HG03432 (cell line): ENCODE measurements around the gene MRPL9.

Experiments used
- ATAC-seq: cut with Tn5 transposase; IDR thresholded peaks from one replicate; pipeline ENCODE4 v1.9.1; 2021; ENCODE audit warnings: mild to moderate bottlenecking, moderate library complexity; ENCODE audit not compliant: unreplicated experiment

Gene MRPL9

DNA sequence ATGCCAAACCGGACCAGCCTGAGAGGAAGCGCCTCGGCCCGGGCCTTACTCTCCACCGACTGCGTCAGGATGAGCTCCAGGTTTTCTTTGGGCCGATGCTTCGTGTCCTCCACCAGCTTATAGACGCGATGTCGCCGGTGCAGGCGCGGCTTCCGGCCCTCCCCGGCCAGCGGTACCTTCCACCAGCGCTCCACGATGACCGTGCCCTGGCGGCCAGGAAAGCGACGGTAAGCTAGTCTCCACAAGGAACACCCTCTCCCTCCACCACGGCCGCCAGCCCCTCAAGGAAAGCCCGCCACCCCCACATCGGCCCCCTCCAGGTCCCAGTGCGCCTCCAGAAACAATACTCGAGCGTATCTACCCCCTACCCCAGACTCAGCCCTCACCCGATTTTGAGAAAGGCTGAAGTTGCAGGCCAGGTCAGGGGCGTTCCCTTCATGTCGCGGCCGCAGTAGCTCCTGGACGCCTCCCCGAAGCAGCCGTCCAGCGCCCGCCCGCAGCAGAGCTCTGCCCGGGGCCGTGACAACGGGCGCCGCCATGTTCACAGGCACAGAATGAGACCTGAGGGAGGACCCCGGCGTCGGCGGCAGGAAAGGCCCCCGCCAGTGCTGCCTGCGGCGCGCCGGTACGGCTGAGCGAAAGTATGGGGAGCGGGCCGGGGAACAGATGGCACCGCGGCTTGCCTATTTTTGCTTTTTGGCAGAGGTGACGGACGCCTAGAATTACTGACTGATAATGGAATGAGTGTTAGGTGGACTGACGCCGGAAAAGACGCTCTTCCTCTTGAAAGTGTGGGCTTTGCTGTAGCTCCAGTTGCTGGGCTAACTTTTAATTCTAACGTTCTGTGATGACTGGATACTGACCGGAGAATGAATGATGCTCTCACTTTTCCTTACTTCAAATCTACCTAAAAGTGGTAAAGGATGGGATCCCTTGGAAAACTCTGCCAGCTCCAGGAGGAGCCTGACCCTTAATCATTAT lies at the start of gene MRPL9:
Gene MRPL9, minus strand, starts transcription at position 556 of the 981 bp plus-strand sequence. Its CDS starts 17 bp downstream, at position 539.
- ATAC-seq = peak; percentile 97

DNA sequence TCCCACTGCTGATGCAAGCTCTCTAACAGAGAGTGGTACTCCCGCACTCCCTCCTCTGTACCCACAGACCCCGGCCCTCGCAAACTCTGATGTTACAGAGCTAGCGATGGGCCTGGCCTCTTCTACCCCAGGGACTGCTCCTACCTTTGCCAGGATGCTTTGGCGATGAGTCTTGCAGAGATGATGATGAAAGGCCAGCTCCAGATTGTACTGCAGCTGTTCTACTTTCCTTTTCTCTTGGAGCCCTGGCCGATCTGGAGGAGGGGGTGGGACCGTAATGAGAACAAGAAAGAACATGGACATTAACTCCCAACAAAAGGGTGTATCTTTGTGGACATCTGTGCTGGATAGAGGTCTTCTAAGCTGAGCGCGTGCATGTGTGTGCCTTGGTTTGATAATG lies 47.9 kb upstream of the MRPL9 start:
- ATAC-seq = no peak

DNA sequence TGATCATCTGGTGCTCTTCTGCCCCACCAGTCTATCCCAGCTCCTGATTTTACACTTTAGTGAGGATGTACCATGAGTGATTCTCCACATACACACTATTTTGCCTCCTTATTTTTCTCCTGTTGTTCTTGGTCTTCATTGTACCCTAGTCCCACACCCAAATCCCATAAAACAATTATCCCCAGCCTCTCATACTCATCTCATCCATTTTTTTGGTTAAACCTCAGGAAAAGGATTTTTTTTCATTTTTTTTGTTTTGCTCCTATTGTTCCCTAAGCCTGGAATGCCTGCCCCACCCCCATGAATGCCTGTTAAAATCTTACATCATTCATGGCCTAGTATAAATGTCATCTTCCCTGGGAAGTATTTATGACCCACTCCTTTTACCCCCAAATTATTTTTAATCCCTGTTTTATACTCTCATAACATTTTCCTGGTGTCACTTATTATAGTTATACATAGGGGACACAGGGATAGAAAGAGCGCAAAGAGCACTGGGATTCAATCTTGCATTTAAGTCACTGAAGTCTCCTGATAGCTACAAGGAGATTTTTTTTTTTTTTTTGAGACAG lies 46.8 kb upstream of the MRPL9 start:
- ATAC-seq = no peak

DNA sequence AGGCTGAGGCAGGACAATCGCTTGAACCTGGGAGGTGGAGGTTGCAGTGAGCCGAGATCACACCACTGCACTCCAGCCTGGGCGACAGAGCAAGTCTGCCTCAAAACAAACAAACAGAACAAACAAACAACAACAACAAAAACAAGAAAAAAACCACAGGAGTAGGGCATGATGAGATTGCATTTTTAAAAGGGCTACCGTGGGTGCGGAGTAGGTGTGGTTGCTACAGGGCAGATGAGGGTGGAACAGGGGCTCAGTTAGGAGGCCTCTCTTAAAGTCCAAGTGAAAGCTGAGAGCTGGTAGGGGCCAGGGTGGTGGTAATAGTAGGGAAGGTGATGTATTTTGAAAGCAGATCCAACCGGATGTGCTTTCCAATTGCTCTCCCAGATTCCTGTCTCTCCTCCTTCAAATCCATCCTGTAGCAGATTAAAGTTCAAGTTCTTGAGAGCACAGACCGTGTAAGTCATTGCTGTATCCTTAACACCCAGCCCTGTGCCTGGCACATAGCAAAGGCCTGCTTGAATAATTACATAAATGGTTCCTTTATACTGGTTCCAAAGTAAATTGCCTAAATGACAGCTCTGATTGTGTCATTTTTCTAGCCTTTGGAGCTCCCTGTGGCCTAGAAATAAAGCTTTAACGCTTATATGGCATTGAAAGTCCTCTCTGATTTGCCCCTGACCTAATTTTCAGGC lies 46.1 kb upstream of the MRPL9 start:
- no peak for ATAC-seq

DNA sequence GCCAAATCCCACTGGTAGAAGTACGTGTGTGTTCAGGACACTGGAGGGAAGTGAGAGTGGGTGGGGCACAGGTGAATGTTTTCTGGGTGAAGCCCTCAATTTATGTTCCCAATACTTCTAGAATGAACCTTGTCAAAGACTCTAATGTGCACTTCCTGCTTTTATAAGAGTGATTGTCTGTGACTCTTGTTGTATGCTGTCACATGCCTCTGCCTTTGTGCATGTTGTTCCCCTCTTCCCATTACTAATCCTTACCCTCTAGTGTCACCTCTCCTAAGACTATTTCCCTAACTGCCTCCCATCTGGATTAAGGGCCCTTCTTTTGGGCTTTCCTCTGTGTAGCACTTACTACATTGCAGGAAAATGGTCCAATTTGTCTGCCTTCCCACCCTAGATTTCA lies 44.5 kb upstream of the MRPL9 start:
- no peak for ATAC-seq

DNA sequence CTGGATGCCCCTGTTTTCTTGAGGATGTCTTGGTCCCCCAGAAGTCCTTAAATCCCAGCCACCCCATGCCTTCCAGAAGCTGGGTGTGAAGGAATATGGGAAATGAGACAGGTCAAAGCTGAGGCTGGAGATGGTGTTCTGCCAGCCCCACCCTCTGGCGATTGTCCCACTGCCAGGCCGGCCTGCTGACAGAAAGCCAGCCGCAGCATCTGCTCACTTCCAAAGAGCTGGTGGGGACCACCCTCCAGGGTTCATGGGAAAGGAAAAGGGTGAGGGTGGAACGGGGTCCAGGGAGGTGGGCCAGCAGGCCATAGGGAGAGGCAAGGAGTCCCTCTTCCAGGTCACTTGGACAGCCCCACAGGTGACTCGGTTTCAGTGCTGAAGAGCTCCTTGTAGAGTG lies 43.8 kb upstream of the MRPL9 start:
- ATAC-seq = no peak

DNA sequence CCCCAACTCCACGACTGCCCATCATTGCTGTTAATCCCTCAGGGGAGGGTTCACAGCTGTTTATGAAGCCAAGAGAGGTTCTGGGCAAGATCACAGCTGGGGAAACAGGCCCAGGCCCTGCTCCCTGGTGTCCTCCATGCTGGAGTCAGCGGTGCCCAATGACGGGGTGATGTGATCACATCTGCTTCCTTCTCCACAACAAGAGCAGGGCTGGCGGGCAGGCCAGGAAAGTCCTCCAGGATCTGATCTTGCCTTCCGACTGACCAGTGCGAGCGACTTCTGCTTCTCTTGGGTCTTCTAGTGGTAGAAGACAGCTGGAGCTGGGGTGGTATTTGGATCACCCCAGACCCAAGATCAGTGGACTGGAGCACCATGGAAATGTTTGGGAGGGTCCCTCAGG lies 42.9 kb upstream of the MRPL9 start:
- ATAC-seq = no peak

DNA sequence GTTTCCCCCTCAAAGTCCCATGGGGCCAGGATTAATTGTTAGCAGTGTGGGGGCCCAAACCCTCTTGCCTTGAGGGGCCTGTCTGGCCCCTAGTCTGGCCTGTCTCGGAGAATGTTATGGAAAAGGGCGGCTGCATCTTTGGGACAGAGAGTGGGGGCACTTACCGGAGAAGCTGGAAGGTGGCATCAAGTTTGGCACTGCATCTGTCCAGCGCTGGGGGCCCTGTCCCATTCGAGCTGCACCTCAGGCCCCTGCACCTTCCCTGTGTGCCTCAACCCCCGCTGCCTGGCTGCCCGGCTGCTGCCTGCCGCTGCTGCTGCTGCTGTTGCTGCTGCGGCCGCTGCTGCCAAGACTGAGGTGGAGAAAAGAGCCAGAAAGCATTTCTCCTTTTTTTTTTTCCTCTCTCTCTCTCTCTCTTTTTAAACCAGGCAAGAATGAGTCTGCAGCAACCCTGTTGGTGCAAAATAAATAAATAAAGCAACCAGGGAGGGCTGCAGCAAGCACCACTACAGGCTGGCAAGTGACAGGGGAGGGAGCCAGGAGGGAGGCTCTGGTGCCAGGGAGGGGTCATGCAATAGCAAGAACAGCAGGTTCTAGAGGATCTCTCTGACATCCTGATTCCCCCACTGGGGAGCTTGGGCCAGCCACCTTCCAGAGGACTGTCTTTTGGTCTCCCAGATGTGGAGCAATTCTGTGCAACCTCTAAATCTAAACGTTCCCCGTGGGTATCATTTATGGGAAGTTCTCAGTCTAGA lies 41.9 kb upstream of the MRPL9 start, which contains the start of gene LINGO4:
Gene LINGO4, minus strand, starts transcription at position 354 of the 755 bp plus-strand sequence. CDS start 2,715 bp downstream, outside the sequence.
- no peak for ATAC-seq

DNA sequence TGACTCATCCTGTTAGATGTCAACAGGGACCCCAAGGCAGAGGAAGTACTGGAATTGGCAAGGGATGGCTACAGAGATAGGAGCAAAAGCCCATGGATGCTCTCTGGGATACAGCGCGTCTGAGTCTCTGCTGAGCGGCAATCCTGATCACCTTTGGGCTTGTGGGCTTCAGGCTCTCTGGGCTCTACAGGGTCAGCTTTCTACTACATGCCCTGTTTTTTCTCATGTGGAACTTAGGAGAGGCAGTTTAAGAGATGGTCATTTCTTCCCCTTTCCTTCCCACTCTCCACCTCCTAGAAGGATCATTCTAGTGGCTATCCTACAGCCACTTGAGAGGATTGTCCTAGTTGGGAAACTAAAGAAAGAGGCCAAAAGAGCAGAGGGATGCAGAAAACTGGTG lies 40.6 kb upstream of the MRPL9 start:
- ATAC-seq = no peak

DNA sequence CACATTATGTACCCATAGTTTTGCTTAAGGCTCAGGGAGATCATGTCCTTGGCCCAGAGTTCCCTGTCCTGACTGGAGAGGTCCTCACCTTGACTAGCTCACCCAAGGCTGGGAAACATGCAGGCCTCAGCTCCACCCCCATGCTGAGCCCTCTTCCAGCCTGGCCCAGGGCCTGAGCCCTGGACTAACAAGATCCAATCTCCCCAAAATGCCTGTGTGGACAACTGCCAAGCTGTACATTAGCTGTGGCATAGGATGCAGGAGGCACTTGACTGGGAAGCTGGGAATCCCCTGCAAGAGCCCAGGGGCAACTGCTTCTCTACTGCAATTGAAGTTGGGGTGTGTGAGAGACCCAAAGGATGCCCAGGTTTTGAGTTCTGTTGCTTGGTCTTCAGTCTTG lies 39.9 kb upstream of the MRPL9 start:
- no peak for ATAC-seq

DNA sequence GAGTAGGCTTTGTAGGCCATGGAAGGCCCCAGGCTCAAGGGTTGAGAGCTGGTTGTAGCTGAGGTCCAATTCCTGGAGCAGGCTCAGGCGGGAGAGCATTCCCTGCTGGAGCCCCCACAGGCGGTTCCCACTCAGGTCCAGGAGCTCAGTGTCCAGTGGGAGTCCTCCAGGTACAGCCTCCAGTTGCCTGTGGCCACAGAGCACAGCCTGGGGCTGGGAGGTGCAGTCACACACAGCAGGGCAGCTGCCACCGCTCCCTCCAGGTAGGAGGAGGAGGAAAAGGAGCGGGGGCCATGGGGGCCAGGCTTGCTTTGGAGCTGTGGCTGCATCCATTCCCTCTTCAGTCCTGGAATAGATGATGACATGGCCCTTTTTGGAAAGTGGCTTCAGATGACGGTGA lies 39.1 kb upstream of the MRPL9 start:
- ATAC-seq = no peak

DNA sequence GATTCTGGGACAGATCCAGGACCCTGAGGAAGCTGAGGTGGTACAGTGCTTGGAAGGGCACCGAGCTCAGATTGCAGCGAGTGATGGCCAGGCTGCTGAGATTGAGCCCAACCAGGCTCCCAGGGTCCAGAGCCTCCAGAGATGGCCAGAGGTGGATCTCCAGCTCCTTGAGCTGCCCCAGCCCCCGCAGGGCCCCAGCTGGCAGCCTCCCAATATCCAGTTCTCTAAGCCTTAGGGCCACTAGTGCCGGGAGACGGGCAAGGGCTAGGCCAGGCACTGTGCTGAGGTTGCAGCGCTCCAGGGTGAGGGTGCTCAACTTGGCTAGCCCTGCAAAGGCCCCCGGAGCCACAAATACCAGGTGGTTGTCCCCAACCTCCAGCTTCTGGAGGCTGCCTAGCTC lies 38.5 kb upstream of the MRPL9 start:
- no peak for ATAC-seq

DNA sequence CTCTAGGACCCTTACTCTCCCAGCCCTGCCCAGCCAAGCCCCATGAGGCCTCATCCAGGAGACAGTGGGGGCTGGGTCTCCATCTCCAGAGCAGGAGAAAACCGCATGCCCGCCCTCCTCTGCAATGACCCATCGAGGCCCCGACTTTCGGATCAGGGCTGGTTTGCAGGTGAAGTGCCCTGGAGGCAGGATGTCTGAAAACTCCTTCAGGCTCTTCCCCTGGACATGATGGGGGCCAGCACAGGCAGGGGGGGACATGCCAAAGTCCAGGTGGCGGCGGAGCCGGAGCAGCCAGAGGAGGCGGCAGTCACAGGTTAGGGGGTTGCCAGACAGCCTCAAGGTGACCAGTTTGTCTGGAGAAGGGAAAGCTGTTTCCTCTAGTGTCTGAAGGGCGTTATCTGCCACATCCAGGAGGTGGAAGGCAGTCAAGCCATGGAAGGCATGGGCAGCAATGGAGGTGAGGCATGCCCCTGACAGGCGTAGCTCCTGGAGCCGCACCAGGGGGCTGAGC lies 38.1 kb upstream of the MRPL9 start:
- no peak for ATAC-seq

DNA sequence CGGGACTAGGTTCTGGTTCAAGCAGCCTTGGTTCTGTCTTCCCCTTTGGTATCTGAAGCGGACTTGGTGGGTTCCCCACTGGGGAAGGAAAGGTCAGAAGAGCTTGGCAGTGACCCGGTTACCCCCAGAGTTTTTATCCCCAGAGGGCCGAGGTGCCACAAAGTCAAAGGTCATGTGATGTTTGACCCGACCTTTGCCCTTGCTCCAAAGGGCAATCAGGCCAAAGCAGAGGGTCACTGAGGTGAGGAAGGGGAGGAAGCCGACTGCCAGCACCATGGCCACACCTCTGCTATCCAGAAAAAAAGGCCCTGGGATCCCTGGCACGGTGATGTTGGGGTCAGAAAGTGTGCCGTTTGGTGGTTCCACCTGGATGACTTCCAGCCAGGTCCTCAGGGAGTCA lies 37.5 kb upstream of the MRPL9 start:
- ATAC-seq = no peak

DNA sequence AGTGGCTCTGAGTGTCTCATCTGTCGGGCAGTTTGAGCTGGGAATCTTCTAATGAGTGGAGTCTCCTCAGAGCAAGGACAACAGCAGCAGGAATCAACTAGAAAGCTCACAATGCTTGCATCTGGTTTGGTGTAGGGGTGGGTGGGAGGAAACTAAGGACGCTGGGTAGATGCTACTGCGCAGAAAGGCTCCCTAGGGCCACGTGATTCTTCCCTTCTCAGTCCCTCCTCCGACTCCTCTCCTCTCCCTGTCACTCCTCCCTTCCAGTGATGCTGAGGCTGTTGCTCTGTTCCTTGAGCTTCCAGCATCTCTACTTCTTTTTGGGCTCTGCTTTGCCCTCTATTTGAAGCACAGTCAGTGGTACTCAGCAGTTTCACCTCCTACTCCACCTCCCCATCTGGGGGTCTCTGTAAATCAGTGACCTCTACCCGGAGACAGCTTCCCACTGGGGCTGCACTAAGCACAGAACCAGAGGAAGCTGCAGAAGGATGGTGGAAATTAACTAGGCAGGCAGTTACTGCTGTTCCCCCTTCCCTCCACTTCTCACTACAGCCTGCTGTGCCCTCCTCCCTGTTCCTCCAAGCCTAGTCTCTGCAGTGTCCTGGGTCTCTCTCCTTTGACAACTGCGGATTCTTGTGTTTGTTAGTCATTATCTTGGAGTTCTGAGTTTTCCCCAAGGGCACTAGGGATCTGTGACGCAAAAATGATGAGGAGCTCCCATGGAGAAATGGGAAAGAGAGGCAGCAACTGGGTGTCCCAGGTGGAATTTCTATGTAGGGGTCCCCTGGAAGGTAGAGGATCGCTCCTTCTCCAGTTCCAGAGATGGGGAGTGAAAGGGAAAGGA lies 36.1 kb upstream of the MRPL9 start:
- no peak for ATAC-seq

DNA sequence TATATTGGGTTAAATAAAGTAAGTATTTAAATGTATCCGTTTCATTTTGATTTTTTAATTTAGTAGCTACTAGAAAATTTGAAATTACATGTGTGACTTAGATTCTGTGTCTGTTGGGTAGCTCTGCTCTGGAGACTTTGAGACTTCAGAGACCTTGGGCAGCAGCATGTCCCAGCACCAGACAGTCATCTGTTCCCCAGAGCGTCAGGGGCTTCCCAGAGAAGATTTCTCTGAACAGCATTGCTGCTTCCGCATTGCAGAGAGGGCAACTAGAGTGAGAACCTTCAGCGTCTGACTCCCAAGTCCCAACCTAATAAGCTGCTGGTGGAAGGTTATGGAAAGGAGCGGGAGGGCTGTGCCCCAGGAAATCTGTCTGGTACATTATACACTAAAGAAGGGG lies 35.3 kb upstream of the MRPL9 start:
- ATAC-seq = no peak

DNA sequence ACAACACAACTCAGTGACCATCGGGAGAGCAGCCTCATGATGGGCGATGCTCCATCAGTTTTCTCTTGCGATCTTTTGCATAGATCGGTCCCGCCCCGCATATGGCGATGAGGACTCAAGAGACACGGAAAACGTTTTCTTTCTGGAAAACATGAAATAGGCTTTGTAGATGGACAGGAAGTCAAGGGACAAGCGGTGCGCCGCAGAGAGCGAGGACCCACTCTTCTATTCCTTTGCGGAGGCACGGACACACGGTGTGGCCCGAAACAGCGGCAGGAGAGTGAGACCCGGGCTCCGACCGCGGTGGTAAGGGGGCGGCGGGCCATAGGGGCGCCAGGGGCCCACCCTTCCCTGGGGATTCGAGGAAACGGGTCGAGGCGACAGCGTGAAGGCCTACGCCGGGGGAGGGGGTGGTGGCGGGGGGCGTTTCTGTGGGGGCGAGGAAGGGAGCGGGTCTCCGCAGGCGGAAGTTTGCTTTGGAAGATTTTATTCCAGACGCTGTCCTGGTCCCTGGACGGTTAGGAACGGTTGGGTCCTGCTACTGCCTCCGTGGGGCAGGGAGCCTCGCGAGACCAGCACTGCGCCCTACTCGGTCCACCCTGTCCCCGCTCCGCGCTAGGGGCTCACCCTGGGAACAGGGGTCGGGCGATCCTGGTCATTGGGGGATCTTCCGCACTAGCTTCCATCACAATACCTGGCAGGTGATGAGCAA lies 27.8 kb upstream of the MRPL9 start:
- ATAC-seq = no peak

DNA sequence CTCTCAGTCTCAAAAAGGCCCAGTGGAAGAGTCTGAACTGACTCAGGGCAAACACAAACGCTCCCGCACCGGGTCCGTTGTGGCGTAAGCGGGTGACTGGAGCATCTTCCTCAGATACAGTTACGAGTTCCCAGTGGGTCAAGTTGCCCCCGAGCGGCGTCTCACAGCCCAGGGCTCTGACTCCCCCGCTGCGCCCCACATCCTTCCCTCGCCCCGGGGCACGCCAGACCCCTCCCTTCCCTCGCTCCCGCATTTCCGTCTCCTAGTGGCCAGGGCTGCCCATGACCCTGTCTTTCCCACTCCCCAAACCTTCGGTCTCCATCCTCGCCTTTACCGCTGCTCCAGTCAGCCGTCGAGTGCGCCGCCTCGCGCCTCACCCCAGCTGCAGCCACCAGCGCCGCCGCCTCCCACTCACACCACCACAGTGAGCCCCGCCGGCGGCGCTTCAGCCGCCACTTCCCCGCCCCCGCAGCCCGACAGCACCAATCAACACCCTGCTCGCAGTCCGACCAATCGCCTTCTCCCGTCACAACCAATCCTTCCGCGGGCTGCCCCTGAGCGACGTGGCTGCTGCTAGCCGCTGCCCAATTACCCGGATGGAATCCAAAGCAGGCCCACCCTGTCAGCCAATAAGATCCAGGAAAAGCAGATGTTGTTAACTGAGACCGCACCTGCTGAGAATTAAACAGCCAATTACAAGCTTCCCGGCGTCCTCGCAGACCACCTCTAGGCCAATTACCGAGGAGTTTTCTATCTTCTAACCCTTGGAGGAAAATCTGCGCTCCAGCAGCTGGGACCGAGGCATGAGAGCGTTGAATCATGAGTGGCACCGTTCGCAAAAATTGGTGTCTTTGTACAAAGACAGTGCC lies 27.0 kb upstream of the MRPL9 start, which contains the start of gene TDRKH:
Gene TDRKH, minus strand, starts transcription at position 430 of the 869 bp plus-strand sequence. CDS start 7,478 bp downstream, outside the sequence.
- ATAC-seq = peak; percentile 96
